ENCODE data around the gene CSNK2A3.

Gene CSNK2A3

DNA sequence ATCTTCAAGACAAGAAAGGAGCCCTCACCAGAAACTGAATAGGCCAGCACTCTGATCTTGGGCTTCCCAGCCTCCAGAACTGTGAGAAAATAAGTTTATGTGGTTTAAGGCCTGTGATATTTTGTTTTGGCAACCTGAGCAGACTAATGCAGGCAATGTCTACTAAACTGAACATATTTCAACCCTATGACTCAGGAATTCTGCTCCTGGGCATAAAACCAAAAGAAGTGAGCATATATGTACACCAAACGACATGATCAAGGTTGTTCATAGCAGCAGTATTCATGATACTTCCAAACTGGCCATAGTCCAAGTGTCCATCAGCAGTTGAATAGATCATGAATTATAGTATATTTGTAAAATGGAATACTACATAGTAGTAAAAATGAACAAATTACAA, 29.0 kb downstream of the CSNK2A3 start:
- no peak overlapping the region for H3K4me3 ChIP-seq
- DNase-seq (ENCODE audit: low spot score) = no peak
- no peak overlapping the region for H3K27ac ChIP-seq
- TF ChIP-seq, protein P1, sequence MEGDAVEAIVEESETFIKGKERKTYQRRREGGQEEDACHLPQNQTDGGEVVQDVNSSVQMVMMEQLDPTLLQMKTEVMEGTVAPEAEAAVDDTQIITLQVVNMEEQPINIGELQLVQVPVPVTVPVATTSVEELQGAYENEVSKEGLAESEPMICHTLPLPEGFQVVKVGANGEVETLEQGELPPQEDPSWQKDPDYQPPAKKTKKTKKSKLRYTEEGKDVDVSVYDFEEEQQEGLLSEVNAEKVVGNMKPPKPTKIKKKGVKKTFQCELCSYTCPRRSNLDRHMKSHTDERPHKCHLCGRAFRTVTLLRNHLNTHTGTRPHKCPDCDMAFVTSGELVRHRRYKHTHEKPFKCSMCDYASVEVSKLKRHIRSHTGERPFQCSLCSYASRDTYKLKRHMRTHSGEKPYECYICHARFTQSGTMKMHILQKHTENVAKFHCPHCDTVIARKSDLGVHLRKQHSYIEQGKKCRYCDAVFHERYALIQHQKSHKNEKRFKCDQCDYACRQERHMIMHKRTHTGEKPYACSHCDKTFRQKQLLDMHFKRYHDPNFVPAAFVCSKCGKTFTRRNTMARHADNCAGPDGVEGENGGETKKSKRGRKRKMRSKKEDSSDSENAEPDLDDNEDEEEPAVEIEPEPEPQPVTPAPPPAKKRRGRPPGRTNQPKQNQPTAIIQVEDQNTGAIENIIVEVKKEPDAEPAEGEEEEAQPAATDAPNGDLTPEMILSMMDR (IDR thresholded peaks at IDR 0.05) = no peak

DNA sequence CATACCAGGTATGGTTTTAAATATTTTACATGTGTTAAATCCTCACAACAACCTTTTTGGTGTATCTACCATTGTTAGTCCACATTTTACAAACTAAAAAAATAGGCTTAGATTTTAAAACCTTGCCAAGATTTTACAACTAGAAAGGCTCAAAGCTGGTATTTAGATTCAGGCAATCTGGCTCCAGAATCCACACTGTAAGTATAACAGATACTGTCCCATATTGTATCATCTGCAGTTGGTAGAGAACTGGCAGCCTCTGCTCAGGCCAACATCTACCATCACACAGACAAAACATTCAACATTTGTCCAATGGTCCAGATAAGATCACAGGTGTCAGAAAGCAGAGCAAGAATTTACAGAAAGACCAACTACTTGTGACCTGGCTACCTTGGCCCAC, 30.9 kb downstream of the CSNK2A3 start:
- Histone ChIP-seq H3K4me3 (no peak overlapping the region), H3K27ac (no peak overlapping the region)
- TF ChIP-seq, protein P1 (IDR thresholded peaks at IDR 0.05) = no peak
- no peak for DNase-seq (ENCODE audit: low spot score)

DNA sequence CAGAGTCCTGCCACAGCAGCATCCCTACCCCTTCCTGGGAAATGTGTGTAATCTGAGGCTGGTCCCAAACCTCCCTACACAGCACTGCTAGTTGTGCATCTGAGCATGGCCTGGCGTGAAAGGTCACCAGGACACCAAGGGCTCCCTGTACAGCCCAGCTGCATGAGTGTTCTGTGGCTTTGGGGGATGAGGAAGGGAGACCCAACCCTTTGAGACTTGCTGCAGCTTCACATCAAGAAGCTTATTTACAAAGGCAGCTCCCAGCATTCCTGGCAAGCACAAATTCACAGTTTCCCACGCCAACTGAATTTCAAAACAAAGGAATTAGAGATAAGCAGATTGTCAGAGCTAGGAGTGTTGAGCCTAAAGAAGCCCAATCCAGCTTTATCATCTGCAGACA, 32.2 kb downstream of the CSNK2A3 start:
- no peak overlapping the region for H3K27ac ChIP-seq
- TF ChIP-seq, protein P1 (IDR thresholded peaks at IDR 0.05) = no peak
- no peak overlapping the region for H3K4me3 ChIP-seq
- DNase-seq (ENCODE audit: low spot score) = no peak

DNA sequence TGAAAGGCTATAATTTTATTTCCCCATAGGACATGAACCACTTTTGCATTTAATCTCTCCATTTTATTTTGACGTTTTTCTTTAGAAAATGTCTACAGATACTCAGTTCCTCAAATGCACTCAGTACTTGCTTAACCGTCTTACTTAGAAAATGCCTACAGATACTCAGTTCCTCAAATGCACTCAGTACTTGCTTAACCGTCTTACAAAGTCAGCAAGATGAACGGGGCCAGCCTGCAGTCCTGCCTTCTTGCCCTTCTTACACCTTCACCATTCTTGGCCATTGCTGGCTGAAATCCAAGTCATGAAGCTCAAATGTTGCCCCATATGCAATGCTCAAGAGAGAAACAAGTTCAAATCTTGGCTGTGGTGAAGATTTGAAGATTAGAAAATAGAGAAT, 34.1 kb downstream of the CSNK2A3 start:
- TF ChIP-seq, protein P1 (IDR thresholded peaks at IDR 0.05) = no peak
- H3K27ac ChIP-seq = no peak overlapping the region
- H3K4me3 ChIP-seq = no peak overlapping the region
- DNase-seq (ENCODE audit: low spot score) = no peak

DNA sequence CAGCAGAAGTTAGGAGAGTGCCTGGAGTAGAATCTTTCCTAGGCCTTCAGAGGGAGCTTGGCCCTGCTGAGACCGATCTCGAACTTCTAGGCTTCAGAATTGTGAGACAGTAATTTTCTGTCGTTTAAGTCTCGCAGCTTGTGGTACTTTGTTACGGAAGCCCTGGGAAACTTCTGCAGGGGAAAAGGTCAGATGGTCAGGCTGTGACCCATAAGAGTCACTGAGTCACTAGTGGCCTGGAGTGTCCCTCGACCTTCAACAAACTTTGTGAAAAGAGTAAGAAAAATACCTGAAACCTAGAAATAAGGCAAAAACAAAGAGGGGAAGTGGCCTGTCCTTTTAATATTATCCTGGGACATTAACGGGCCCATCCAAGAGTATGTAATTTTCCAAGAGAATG, 34.6 kb downstream of the CSNK2A3 start:
- no peak overlapping the region for H3K4me3 ChIP-seq
- no peak overlapping the region for H3K27ac ChIP-seq
- TF ChIP-seq, protein P1 (IDR thresholded peaks at IDR 0.05) = no peak
- DNase-seq (ENCODE audit: low spot score) = no peak

DNA sequence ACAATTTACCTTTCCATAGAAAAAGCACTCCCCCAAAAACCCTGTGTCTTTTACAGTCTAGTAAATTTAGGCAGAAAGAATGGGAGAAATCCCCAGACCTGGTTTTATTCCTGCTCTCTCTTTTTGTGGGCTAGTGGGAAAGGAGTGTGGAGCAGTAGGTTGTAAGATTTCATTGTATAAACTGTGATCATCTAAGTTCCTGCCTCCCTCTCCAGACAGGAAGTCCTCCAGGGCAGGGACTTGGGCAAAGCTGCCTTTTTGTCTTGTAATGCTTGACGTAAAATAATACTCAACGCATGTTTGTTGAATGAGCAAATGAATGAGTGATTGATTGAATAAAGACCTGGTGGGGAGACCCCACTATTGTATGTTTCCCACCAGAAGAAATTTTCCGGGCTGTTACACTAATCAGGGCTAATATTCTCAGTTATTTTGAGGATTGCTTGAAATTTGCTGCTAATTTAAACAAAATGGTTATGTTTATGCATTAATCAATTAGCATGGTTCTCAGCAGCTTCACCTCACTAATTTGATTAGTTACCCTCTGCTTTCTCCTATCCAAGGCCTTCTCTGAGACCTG, 36.3 kb downstream of the CSNK2A3 start:
- Histone ChIP-seq H3K4me3 (no peak overlapping the region), H3K27ac (no peak overlapping the region)
- TF ChIP-seq, protein P1 (IDR thresholded peaks at IDR 0.05) = no peak
- DNase-seq (ENCODE audit: low spot score) = no peak

DNA sequence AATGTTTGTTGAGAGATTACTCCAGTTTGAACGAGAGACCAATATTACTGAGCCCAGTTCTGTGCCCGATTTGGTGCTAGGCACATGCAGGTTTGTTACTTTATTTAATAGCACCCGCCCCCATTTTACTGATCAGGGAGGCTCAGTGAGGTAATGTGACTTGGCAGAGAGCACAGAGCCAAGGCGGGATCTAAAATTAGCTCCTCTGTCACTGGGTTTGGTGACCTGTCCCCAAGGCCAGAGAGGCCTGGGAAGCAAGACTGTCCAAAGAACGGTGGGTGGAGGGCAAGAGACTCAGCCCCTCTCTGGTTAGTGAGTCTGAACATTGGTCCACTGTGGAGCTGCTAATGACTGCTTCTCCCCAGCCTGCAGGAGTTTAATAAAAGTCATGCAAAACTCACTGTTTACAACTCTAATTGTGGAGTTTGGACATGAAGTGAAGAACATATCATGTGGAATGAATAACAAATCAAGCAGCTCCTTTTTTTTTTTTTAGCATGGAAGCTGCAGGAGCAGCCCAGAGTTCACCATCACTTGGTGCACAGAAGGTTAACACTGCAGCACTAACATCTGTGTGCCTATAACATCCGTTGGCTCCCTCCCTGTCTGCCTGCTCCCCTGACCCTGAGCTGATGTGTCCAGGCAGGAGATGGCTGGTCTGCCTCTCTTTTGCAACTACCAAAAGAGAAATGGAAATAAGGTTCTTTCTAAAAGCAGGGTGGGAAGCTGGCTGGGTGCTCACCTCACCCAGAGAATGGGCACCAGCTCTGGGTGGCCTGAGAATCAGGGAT, 39.0 kb downstream of the CSNK2A3 start:
- TF ChIP-seq, protein P1 (IDR thresholded peaks at IDR 0.05) = no peak
- DNase-seq (ENCODE audit: low spot score) = no peak
- Histone ChIP-seq H3K27ac (peak overlapping the region; percentile 45 to 61), H3K4me3 (no peak overlapping the region)
